Measurements from ENCODE around the gene GOLPH3.

Gene GOLPH3

DNA sequence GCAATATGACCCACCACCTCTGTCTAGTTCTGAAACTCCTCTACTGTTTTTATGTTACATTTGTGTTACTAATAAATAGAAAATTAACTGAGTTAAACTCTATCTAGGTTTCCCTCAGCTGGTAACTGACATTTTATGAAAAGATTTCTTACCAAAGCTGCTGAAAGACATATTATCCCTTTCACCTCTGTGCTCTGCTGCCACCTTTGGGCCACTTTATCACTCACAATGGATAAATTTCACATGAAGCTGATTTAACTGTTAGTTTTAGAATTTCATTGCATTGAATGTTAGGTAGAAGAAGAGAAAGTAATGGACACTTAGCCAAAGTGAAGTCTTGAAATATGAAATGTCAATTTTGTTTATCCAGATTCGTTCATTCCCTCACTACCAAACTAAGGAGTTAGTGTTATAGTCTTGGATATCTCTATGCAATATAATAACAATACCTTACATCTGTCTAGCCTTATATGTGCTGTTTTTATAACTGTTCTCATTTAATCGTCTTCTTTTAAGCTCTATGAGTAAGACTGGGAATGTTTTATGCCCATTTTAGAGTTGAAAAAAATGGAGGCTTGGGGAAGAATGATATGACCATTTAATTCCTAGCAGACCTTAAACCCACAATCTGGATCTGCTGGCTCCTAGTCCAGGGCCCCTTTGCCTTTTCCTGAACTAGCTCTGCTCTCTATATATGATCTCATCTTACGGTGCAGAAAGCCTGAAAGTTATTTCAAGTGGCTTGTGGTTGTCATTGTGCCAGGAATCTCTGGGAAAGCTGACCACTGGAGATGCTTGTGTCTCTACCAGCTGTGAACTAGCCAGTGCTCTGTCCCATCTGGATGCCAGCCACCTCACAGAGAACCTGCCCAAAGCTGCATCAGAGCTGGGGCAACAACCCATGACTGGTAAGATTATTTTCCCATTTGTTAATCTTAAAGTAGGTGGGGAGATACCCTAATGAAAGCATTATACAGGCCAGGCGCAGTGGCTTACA, 97.1 kb downstream of the GOLPH3 start:
- no peak for DNase-seq (ENCODE audit: low read depth in 2 of 3, low spot score in 2 of 3)
